Spleen (tissue), 11 donors: Measurements from ENCODE around the gene ZNF773. TPM values are rescaled to one million over a fixed set of nuclear protein-coding genes. Genes with fewer than 3 reads are reported as not detected.

Source experiments
- DNase-seq: peaks from one replicate; pipeline ENCODE4 v3.0.0-alpha.2; 2020
- H3K27ac ChIP-seq, 8 donors: fragments of 200-600 bp; sonication (generic) in 7 of 8; 1 replicate in 4 of 8; 2 replicates in 4 of 8; pipeline versions ENCODE4 v1.5.0 to v1.8.0; 2016 to 2021; ENCODE audit warnings: inconsistent platforms in 4 of 8, mild to moderate bottlenecking in 4 of 8, moderate library complexity in 1 of 8
- H3K27me3 ChIP-seq, 7 donors: fragments of 200-600 bp; sonication (generic) in 6 of 7; replicated peaks in 1 of 7; 1 replicate in 4 of 7; 2 replicates in 3 of 7; pipeline versions ENCODE4 v1.5.0 to v1.8.0; 2016 to 2021; ENCODE audit warnings: inconsistent platforms in 3 of 7, mild to moderate bottlenecking in 1 of 7
- H3K36me3 ChIP-seq, 6 donors: fragments of 200-600 bp; sonication (generic) in 5 of 6; 1 replicate in 4 of 6; 2 replicates in 2 of 6; pipeline versions ENCODE4 v1.5.0 to v1.8.0; 2016 to 2021; ENCODE audit warnings: inconsistent platforms in 2 of 6
- H3K4me1 ChIP-seq, 6 donors: fragments of 200-600 bp; sonication (generic) in 5 of 6; 1 replicate in 3 of 6; 2 replicates in 3 of 6; pipeline versions ENCODE4 v1.5.0 to v1.8.0; 2016 to 2021; ENCODE audit warnings: inconsistent platforms in 3 of 6
- H3K4me3 ChIP-seq, 8 donors: fragments of 200-600 bp; sonication (generic) in 7 of 8; 1 replicate in 4 of 8; 2 replicates in 4 of 8; pipeline versions ENCODE4 v1.5.0 to v1.8.0; 2016 to 2021; ENCODE audit warnings: inconsistent platforms in 4 of 8, mild to moderate bottlenecking in 4 of 8, moderate library complexity in 2 of 8
- H3K9me3 ChIP-seq, 8 donors: fragments of 200-600 bp; sonication (generic) in 7 of 8; 1 replicate in 4 of 8; 2 replicates in 4 of 8; pipeline versions ENCODE4 v1.5.0 to v1.8.0; 2016 to 2021; ENCODE audit warnings: inconsistent platforms in 4 of 8
- POLR2A ChIP-seq, 3 donors: fragments of 450-650 bp; IDR thresholded peaks; one replicate each; pipeline ENCODE4 v1.5.1; 2017; ENCODE audit warnings: antibody characterized with exemption in 3 of 3, mild to moderate bottlenecking in 1 of 3
- POLR2AphosphoS5 ChIP-seq, 3 donors: sonication (generic); formaldehyde crosslinking; IDR thresholded peaks; one replicate each; pipeline ENCODE4 v1.5.1; 2017; ENCODE audit warnings: antibody characterized with exemption in 3 of 3
- WGBS, 5 donors: extraction: QIAGEN DNeasy Blood & Tissue Kit in 3 of 5; methylation state at CpG; one replicate each; pipeline versions ENCODE4 v1.1.5 to v1.1.7; 2013 to 2018; 5-methylcytosine and 5-hydroxymethylcytosine counted together
- intact Hi-C: fragments of 100-400 bp; cut with DNase I; formaldehyde crosslinking; loops from one replicate; pipeline ENCODE4 v1.15.0; 2023; ENCODE audit warnings: low total_unique reads
- polyA plus RNA-seq, 3 donors: library from polyadenylated mRNA; stranded (reverse); fragments of 200-250 nt; gene quantifications; one replicate each; pipeline ENCODE4 v1.2.1, GENCODE V29; 2013
- total RNA-seq, 7 donors: library from RNA; depleted of rRNA in 3 of 7; stranded (reverse); fragments of >200 nt in 3 of 7; fragmentation: NEBNext Ultra II Directional in 4 of 7; extraction: Animal tissue kit (Norgen Biotek cat#: 25700) in 4 of 7; gene quantifications; one replicate each; pipeline versions ENCODE4 v1.1.0 to v1.2.1, GENCODE V29; 2016 to 2021
- TF ChIP-seq, protein P1 (sequence below), 11 experiments: fragments of 200-600 bp in 7 of 11; fragments of 450-650 bp in 4 of 11; sonication (generic) in 4 of 11; IDR thresholded peaks in 8 of 11; conservative IDR thresholded peaks in 3 of 11; 1 replicate in 7 of 11; 2 replicates in 4 of 11; pipeline versions ENCODE4 v1.4.0 to v1.8.0; 2016 to 2021; ENCODE audit warnings: antibody characterized with exemption in 11 of 11, inconsistent platforms in 4 of 11, mild to moderate bottlenecking in 1 of 11
- donor health status: healthy with polysubstance abuse.
- donor health status: DM: no; HTN: no; CAD: no; lungs with moderate emphysema.
- donor health status: DM: no; HTN: no; CAD: no.
- donor health status: Bipolar disorder and iron deficiency.
- donor health status: healthy.
- donor health status: DM: no; HTN: no; CAD: no.
- donor health status: DM: yes; HTN: yes; CAD: no.

The ZNF773 gene
- total and polyA plus RNA-seq, 10 donors: 3.0 to 25.2 (median 13.5) TPM

- peaks cover 8 to 26% (median 18%) of the 10 kb centered on the region in 6 donors for H3K36me3 ChIP-seq
- DNase-seq: peak; percentile 95
- intact Hi-C loops: no loop called here
- peaks cover 6 to 26% (median 20%) of the 10 kb centered on the region in 6 donors for H3K4me1 ChIP-seq
- peak within 1 kb of the TSS; percentile 69 to 91 (median 86) for H3K27ac ChIP-seq
- H3K9me3 ChIP-seq: peaks cover 2 to 73% (median 39%) of the 10 kb centered on the region in 8 donors
- WGBS, 5 donors: 1 to 5% (median 1%) methylated on average over 32 to 64 of the region's 64 CpGs
- no peaks in the 10 kb centered on the region for H3K27me3 ChIP-seq
- TF ChIP-seq POLR2A (IDR thresholded peaks at IDR 0.05) (no peak), POLR2AphosphoS5 (IDR thresholded peaks at IDR 0.05) (peak; percentile 86 to 91 (median 88))
- TF ChIP-seq, protein P1, sequence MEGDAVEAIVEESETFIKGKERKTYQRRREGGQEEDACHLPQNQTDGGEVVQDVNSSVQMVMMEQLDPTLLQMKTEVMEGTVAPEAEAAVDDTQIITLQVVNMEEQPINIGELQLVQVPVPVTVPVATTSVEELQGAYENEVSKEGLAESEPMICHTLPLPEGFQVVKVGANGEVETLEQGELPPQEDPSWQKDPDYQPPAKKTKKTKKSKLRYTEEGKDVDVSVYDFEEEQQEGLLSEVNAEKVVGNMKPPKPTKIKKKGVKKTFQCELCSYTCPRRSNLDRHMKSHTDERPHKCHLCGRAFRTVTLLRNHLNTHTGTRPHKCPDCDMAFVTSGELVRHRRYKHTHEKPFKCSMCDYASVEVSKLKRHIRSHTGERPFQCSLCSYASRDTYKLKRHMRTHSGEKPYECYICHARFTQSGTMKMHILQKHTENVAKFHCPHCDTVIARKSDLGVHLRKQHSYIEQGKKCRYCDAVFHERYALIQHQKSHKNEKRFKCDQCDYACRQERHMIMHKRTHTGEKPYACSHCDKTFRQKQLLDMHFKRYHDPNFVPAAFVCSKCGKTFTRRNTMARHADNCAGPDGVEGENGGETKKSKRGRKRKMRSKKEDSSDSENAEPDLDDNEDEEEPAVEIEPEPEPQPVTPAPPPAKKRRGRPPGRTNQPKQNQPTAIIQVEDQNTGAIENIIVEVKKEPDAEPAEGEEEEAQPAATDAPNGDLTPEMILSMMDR (IDR thresholded peaks at IDR 0.05 in 8 of 11, conservative IDR thresholded peaks at IDR 0.05 in 3 of 11): peak in 2 of 11 experiments; percentile 17 to 35
- peak within 1 kb of the TSS; percentile 63 to 89 (median 80) for H3K4me3 ChIP-seq
Measured at GRCh38 chr19:57527136-57527881, 27.6 kb downstream of the ZNF773 start, which contains the start of gene ZNF549. Gene ZNF549 (plus strand): TSS chr19:57527356. CDS start chr19:57527574, 218 bp downstream.

DNA sequence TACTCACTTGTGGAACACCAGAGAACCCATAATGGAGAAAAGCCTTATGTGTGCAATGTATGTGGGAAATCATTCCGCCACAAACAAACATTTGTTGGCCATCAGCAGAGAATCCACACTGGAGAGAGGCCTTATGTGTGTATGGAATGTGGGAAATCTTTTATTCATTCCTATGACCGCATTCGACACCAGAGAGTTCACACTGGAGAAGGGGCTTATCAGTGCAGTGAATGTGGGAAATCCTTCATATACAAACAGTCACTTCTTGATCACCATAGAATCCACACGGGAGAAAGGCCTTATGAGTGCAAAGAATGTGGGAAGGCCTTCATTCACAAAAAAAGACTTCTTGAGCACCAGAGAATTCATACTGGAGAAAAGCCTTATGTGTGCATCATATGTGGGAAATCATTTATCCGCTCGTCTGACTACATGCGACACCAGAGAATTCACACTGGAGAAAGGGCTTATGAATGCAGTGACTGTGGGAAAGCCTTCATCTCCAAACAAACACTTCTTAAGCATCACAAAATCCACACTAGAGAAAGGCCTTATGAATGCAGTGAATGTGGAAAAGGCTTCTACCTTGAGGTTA is 38.3 kb downstream of the ZNF773 start:
- Histone ChIP-seq H3K36me3 (peaks cover 42 to 100% (median 94%) of the 10 kb centered on the region in 6 donors), H3K27me3 (no peaks in the 10 kb centered on the region), H3K27ac (no peak overlapping the region), H3K4me3 (peak overlapping the region in 1 of 8 donors; percentile 1), H3K9me3 (peaks cover 65 to 100% (median 100%) of the 10 kb centered on the region in 8 donors), H3K4me1 (no peaks in the 10 kb centered on the region)
- intact Hi-C loops: no loop called here
- TF ChIP-seq, protein P1 (IDR thresholded peaks at IDR 0.05 in 8 of 11, conservative IDR thresholded peaks at IDR 0.05 in 3 of 11): no peak
- TF ChIP-seq POLR2A (IDR thresholded peaks at IDR 0.05) (no peak), POLR2AphosphoS5 (IDR thresholded peaks at IDR 0.05) (no peak)
- 86 to 99% (median 97%) methylated on average over 7 of the region's 7 CpGs for WGBS, 5 donors
- DNase-seq: no peak

DNA sequence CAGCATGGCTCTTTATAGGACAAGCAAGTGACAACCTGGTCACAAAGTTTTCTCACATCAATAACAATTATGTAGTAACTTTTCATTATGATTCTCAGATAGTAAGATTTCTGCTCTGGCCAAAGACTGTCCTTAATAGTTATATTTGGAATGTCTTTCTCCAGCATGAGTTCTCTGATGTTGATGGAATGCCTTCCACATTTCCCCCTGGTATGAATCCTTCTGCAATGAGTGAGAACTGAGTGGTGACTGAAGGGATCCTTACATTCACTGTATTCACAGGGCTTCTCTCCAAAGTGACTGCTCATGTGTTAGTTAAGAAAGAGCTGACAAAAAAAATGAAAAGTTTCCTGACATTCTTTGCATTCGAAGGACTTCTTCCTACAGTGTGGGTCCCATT is 46.8 kb downstream of the ZNF773 start:
- peaks cover 42 to 100% (median 100%) of the 10 kb centered on the region in 8 donors for H3K9me3 ChIP-seq
- peaks cover 40 to 100% (median 98%) of the 10 kb centered on the region in 6 donors for H3K36me3 ChIP-seq
- TF ChIP-seq, protein P1 (IDR thresholded peaks at IDR 0.05 in 8 of 11, conservative IDR thresholded peaks at IDR 0.05 in 3 of 11): no peak
- TF ChIP-seq POLR2AphosphoS5 (IDR thresholded peaks at IDR 0.05): no peak
- no peak for TF ChIP-seq POLR2A (IDR thresholded peaks at IDR 0.05)
- H3K4me3 ChIP-seq: peak overlapping the region in 1 of 8 donors; percentile 20
- H3K27me3 ChIP-seq: no peaks in the 10 kb centered on the region
- no peak for DNase-seq
- no peak overlapping the region for H3K27ac ChIP-seq
- intact Hi-C loops: no loop called here
- no peaks in the 10 kb centered on the region for H3K4me1 ChIP-seq
- 94 to 100% (median 100%) methylated on average over 1 of the region's 1 CpG for WGBS, 5 donors

DNA sequence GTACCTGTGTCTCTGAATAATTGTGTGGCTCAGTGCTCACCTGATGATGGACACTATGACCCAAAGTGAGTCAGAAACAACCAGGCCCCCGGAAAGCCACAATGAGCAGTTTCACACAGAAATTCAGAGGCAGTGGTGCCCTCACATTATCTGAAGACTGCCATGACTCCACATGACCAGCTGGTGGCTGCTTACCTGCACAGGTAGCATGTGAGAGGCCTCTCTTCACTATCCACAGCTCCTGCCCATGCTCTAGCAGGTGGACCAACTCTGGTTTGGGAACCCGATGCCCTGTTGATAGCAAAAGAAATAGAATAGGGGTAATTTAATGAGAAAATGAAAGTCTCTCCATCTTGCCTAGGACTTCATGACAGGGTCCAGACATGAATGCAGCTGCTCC is 52.7 kb downstream of the ZNF773 start:
- peaks cover 11 to 91% (median 87%) of the 10 kb centered on the region in 8 donors for H3K9me3 ChIP-seq
- TF ChIP-seq, protein P1 (IDR thresholded peaks at IDR 0.05 in 8 of 11, conservative IDR thresholded peaks at IDR 0.05 in 3 of 11): no peak
- TF ChIP-seq POLR2AphosphoS5 (IDR thresholded peaks at IDR 0.05): no peak
- TF ChIP-seq POLR2A (IDR thresholded peaks at IDR 0.05): no peak
- H3K36me3 ChIP-seq: peaks cover 33 to 98% (median 88%) of the 10 kb centered on the region in 6 donors
- H3K27me3 ChIP-seq: no peaks in the 10 kb centered on the region
- no peak overlapping the region for H3K27ac ChIP-seq
- WGBS, 5 donors: 92 to 100% (median 96%) methylated on average over 2 of the region's 2 CpGs
- H3K4me1 ChIP-seq: no peaks in the 10 kb centered on the region
- no peak overlapping the region for H3K4me3 ChIP-seq
- intact Hi-C loops: no loop called here
- no peak for DNase-seq
